Measurements from ENCODE around the gene PAK6.

The PAK6 gene

DNA sequence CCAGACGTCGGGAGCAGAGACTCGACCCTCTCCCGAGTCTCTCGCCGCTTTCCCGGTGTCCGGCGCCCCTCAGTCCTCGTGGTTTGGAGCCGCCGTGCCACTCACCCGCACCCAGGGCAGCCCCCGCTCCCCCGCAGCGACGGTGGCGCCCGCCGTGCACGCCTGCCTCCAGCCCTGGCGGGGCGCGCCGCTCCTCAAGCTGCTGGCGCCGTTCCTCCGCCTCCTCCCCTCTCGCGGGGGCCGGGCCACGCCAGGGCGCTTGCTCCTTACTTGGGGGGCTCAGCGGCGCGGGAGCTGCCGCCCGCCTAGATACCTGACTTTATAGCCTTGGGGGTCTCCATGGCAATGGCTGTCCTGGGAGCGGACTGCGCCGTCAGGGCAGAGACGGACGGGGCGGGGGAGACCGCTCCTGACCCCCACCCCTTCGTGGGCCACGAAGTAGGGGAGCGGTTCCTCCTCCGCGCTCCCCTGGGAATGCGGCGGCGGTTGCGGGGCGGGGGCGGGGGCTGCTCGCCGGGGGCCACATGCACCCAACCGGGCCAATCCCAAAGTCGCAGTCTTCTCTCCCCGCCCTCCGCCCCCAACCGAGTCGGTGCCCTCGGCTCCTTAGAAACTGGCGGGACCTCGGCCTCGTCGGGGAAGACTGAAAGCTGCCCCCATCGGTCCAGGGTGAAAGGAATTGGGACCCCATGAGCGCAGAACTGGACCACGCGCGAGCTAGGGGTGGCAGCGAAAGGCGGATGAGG lies 44.2 kb downstream of the PAK6 start, which contains the start of gene ANKRD63:
Gene ANKRD63 (minus strand): TSS at position 196 of the 746 bp plus-strand sequence. CDS start 478 bp downstream, outside the sequence.
- TF ChIP-seq, protein P1, sequence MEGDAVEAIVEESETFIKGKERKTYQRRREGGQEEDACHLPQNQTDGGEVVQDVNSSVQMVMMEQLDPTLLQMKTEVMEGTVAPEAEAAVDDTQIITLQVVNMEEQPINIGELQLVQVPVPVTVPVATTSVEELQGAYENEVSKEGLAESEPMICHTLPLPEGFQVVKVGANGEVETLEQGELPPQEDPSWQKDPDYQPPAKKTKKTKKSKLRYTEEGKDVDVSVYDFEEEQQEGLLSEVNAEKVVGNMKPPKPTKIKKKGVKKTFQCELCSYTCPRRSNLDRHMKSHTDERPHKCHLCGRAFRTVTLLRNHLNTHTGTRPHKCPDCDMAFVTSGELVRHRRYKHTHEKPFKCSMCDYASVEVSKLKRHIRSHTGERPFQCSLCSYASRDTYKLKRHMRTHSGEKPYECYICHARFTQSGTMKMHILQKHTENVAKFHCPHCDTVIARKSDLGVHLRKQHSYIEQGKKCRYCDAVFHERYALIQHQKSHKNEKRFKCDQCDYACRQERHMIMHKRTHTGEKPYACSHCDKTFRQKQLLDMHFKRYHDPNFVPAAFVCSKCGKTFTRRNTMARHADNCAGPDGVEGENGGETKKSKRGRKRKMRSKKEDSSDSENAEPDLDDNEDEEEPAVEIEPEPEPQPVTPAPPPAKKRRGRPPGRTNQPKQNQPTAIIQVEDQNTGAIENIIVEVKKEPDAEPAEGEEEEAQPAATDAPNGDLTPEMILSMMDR (IDR thresholded peaks at IDR 0.05; ENCODE audit: low read depth, low read length): no peak
- no peak for DNase-seq (ENCODE audit: extremely low read depth, low read depth)

- TF ChIP-seq, protein P1 (IDR thresholded peaks at IDR 0.05; ENCODE audit: low read depth, low read length): no peak
- DNase-seq (ENCODE audit: extremely low read depth, low read depth): no peak
Measured at GRCh38 chr15:40283615-40284300, 44.9 kb downstream of the PAK6 start.

- DNase-seq (ENCODE audit: extremely low read depth, low read depth): no peak
- TF ChIP-seq, protein P1 (IDR thresholded peaks at IDR 0.05; ENCODE audit: low read depth, low read length): no peak
Measured at GRCh38 chr15:40285151-40285550, 46.3 kb downstream of the PAK6 start.

DNA sequence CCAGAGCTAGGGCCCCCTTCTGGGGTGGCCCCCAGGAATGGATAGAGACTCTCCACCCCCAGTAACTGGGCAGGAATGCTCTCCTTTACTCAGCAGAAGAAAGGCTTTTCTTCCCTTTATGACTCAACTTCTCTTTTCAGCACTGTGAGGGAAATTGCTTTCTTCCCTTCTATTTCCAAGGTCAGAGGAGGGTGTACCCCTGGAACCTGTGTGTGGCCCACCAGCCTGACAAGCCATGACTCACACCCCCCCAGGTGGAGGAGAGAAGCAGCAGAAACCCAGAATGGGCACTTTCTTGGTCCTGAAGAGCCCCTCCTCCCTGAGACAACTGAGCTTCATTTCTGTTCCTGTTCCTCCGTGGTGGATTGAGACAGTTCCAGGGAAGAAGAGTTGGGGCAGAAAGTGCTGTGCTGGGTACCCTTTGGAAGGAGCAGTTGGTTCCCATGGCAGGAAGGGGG lies 46.7 kb downstream of the PAK6 start:
- DNase-seq (ENCODE audit: extremely low read depth, low read depth): no peak
- TF ChIP-seq, protein P1 (IDR thresholded peaks at IDR 0.05; ENCODE audit: low read depth, low read length): no peak

DNA sequence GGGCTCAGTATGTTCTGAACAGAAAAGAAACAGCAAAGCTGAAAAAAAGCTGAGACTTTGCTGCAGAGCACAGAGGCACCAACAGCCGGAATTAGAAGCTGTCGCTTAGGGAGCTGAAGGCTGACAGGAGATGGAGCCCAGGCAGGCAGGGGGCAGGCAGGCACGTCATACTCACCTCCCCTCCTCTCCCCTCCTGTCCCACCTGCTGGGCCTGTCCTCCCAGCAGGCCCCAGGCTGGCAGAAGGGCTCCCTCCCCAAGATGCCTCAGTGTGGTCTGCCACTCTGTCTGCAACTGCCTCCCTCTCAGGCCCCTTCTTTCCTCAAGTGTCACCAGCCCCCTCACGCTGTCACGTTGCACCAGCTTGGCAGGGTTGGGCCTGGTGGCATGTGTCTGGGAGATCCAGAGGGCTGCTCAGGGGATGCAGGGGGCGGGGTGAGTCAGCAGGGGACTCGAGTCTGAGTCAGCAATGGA lies 47.2 kb downstream of the PAK6 start:
- no peak for DNase-seq (ENCODE audit: extremely low read depth, low read depth)
- TF ChIP-seq, protein P1 (IDR thresholded peaks at IDR 0.05; ENCODE audit: low read depth, low read length): no peak

GRCh38 chr15:40286794-40287193 lies 47.9 kb downstream of the PAK6 start:
- DNase-seq (ENCODE audit: extremely low read depth, low read depth): no peak
- TF ChIP-seq, protein P1 (IDR thresholded peaks at IDR 0.05; ENCODE audit: low read depth, low read length): no peak

DNA sequence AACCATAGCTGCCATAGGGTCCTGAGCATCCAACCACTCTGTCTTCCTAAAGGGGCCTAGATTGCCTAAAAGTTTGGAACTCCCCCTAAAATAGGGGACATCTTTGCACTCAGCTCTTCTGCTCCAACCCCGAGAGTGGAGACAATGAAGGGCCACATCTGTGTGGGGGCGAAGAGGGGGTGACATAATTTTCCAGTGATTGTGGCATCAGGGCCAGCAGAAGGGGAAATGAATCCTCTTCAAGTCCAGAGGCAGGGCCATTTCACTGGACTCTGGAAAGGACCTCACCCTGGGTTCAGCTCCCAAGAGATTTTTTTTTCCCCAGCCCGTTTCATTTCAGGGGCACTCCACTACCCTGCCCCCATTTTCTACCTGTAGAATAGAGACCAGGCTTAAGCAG lies 48.6 kb downstream of the PAK6 start:
- TF ChIP-seq, protein P1 (IDR thresholded peaks at IDR 0.05; ENCODE audit: low read depth, low read length): no peak
- no peak for DNase-seq (ENCODE audit: extremely low read depth, low read depth)
